NCI-H748 treated with DMSO at 0.1 percent for 48 hours (cell line): Measurements from ENCODE around the gene TNF.
"Not testable (repeated sequence)": the region's sequence is repeated elsewhere in the genome, so short reads cannot be mapped to it uniquely, and the experiment has no call there.

Source experiments
- DNase-seq: peaks from one replicate; lab custom pipeline; 2025; lab: John Stamatoyannopoulos, UW

TNF gene

DNA sequence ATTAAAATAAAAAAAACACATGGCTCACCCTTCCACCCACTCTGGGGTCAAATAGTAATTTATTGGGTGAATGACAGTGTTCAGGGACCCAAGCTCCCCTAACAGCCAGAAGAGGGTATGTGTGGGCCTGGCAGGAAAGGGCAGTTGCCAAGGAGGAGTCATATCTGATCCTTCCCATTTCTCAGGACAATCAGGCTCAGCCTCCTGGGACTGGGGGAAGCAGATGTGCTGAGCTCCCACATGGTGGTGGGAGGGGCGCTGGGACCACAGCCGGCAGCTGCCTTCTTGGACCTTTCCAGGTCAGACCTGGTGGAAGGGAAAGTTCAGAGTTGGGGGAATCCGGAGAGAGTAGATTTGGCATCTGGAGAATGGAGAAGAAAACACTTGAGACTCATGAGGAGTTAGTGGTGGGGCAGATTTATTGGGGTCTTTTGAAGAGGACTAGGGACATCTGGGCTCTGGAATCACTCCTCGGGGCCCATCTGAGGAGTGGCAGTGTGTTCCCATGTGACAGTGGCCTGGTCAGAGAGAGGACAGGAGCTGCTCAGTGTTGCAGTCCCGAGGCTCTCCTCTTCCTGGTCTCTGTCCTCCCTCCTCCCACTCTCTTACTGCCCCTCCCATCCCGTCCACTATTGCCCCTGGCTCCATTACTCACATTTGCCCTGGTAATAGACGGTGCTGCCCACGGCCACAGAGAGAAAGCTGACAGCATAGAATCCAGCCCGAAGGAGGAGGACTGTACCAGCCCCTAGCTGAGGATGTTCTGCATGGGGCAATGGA, 13.7 kb downstream of the TNF start:
- no peak for DNase-seq

DNA sequence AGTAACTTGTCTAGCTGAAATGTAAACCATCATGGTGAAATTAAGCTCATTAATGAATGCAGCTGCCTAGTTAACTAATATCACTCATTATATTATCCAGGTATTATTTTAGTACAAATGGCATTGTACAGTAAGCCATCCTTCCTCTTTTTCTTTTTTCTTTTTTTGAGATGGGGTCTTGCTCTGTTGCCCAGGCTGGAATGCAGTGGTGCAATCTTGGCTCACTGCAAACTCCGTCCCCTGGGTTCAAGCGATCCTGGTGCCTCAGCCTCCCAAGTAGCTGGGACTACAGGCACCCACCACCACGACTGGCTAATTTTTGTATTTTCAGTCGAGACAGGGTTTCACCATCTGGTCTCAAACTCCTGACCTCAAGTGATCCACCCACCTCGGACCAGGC, 15.3 kb downstream of the TNF start:
- DNase-seq = not testable (repeated sequence)

DNA sequence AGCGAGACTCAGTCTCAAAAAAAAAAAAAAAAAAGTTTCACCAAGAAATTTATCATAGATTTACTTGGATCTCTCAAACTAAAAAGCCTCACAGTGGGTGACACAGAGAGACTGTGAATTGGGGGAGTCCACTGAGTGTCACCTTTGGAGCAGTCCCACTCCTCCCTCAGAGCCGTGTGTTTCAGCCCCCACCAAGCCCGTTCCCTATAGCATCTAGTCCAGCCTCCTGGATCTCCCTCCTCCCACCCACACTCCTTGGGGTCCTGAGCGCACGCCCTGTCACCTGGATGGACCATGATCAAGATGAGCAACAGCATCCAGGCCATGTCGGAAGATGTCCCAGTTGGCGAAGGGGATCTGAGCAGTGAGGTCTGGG, 17.0 kb downstream of the TNF start:
- DNase-seq = no peak

DNA sequence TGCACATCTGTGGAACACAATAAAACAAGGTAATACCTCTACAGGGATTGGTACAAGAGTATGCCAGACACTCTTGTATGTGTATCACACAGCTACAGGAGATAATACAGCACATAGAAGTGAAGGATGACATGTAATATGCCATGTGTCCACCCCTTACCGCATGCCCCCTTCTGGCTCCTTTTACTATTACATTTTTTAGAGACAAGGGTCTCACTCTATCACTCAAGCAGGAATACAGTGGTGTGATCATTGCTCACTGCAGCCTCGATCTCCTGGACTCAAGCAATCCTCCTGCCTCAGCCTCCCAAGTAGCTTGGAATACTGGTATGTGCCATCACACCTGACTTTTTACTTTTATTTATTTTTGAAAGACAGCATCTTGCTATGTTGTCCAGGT, 21.6 kb downstream of the TNF start:
- DNase-seq = peak; percentile 36

DNA sequence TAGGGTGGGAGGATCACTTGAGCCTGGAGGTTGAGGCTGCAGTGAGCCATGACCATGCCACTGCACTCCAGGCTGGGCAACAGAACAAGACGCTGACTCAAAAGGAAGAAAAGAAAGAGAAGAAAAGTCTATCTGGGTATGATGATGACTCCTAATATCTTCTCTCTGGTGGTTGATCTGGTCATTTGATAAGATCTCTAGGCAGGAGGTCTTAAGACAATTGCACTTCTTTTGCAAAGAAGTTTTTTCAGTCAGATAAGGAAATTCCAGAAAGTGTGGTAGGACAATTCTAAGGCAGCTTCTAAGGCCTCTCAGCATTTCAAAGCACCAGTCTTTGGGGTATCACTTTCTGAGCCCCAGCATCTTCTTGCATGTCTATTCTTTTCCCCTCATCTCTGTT, 32.0 kb downstream of the TNF start:
- DNase-seq = no peak

DNA sequence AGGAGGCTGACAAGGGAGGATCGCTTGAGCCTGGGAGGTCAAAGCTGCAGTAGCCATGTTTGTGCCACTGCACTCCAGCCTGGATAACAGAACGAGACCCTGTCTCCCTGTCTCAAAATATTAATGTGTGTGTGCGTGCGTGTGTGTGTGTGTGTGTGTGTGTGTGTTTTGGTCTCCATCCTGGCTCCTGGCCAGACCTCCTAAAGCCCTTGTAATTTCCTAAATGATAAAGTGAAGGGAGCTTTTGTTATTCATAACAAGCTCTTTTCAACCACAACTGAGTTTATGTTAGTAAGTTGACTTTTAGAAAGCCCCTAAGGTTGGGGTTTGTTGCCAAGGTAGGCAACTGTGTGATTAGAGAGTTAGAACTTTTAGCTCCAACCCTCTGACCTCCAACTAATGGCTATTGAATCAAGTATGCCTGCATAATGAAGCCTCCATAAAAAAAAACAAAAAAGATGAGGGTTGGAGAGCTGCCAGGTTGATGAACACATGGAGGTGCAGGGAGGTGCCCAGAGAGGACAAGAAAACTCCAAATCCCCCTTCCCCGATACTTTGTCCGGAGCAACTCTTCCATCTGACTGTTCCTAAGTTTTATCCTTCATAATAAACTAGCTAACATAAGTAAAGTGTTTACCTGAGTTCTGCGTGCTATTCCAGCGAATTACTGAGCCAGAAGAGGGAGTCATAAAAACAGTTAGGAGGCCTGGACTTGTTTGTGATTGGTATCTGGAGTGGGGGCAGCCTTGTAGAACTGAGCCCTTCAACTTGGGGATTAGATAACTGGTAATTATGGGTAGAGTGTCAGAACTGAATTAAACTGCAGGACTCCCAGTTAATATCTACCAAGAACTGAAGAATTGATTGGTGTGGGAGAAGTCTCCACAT, 34.4 kb downstream of the TNF start:
- DNase-seq = peak; percentile 98

DNA sequence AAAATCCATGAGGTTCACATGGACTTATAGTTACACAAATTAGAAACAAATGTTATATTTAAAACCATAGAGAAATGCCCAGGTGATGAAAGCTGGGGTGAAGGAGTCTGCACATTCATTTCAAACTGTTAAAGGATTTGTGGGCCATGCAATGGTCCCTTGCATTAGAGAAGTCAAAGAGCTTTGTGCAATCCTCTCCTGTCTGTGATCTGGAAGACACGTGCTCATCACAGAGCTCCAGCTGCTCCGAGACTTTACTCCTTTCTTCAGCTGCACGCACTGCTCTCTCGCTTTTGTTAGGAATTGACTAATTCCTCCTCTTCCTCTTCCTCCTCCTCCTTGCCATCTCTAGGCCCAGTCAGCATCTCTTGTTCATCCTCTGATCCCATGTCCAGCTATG, 35.6 kb downstream of the TNF start:
- no peak for DNase-seq

DNA sequence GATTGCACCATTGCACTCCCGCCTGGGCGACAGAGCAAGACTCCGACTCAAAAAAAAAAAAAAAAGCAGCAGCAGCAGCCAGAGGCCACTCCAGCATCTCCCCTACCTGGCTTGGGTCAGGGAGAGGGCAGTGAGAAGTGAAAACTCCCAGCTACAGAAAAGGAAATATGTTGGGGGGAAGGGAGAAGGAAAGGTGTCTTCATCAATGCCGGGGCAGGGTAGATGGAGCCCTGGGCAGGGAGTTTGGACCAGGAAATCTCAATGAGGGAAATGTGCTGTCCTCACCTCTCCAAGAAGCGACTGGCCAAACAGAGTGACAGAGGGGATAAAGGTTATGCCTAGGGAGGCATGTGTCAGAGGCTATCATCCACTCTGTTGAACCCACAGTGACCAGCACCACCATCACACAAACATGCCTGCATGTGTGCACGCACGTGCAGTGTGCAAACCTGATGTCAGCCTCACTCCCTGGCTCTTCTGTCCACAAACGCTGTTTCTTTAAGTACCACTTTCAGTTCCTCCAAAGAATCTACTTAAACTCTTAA, 38.8 kb downstream of the TNF start:
- no peak for DNase-seq

DNA sequence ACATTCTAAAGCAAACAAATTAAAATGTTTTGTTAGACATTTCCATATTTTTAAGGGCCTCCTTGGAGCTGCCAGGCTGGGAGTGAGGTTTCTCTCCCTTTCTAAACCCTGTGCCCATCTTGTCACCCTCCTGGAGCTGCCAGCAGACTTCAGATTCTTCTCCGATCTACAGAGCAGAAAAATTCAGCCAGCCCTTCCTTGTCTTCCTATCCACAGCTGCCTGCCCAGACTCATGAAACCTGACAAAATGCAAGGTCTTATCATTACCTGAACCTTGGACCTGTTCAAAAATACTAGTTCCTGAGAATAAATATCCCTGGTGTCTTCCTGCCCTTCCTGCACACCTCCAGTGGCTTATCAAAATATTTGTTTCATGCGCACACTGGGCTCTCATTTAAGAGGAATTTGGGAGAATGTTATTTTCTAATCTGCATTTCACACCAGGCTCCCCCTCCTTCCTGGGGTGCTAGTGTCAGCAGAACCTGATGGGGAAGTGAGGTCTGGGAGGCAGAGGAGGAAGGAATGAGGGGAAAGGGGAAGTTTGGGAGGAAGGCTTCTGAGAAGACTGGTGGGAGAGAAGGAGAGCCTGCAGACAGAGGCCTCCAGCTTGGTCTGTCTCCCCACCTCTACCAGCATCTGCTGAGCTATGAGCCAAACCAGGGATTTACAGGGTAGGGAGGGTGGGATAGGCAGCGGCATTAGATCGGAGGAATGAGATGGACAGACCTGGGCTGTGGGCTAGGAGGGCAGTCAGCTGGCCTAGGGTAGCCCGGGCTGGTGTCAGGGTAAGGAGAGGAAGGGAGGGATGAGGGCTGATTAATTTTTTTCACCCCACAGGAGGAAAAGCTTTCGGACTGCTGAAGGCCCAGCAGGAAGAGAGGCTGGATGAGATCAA, 39.6 kb downstream of the TNF start, which contains the start of gene AIF1:
AIF1 (plus strand) TSS at position 551 of the 895 bp plus-strand sequence; CDS start at position 647, 96 bp downstream.
- no peak for DNase-seq

DNA sequence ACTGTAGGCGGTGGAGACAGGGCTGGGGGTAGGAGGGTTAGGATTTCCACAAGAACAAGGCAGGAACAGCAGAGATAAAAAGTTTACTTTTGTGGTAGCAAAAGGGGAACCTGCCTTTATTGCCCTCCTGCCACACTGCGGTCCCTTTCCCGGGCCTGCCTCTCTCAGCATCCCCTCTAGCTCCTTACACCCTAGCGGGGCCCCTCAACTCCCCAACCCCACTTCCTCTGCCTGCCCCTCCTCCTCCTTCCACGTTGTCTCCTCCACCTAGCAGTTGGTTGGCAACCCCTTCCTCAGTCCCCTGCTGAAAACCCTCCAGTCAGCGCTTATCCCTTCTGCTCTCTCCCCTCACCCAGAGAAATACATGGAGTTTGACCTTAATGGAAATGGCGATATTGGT, 40.4 kb downstream of the TNF start:
- no peak for DNase-seq

DNA sequence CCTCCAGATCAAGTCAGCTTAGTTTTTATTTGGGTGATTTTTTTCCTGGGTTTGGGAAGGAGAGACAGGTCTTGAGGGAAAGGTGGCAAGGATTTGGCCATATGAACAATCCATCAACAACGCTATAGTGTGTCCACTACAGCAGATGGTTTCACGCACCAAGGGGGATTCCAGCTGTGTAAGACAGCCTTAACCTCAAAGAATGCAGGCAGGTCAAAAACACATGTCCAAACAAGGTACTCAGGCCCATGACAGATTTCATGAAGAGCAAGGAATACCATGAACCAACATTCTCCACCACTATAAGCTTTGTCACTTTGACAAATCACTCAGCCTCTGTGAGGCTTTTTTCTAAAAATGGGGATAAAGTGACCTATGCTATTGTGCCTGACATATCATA, 41.6 kb downstream of the TNF start:
- no peak for DNase-seq

DNA sequence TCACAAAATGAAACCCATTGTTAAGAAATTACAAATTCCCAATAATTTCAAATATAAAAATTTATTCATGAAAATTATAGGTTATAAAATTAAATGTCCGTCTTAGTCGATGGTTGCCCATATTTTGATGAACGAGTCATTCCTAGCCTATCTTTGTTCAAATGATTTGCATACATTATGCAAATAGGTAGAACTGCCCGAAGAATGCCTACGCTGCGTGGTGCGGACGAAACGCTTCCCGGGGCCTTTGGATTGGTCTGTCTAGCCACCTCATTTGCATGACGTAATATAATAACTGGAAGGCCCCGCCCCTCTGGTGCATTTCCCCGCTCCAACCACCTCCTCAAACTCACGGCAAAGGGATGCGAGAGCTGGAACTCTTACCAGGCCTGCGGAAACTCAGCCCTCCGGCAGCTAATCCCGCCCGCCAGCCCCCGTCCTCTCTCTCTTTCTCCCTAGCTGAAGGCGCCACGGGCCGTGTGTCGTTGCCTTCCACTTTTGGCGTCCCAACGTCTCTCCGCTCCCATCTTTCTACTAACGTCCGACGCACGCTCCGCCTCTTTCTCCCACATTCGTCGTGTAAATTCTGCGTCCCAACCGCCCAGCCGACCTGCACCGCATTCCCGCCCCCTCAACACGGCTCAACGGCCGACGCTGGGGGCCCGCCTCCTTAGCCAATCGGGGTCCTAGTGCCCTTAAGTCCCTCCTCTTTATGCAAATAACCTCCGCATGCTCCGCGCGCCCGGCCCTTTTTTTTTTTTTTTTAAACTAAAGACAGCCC, 44.6 kb downstream of the TNF start:
- DNase-seq = peak; percentile 99

DNA sequence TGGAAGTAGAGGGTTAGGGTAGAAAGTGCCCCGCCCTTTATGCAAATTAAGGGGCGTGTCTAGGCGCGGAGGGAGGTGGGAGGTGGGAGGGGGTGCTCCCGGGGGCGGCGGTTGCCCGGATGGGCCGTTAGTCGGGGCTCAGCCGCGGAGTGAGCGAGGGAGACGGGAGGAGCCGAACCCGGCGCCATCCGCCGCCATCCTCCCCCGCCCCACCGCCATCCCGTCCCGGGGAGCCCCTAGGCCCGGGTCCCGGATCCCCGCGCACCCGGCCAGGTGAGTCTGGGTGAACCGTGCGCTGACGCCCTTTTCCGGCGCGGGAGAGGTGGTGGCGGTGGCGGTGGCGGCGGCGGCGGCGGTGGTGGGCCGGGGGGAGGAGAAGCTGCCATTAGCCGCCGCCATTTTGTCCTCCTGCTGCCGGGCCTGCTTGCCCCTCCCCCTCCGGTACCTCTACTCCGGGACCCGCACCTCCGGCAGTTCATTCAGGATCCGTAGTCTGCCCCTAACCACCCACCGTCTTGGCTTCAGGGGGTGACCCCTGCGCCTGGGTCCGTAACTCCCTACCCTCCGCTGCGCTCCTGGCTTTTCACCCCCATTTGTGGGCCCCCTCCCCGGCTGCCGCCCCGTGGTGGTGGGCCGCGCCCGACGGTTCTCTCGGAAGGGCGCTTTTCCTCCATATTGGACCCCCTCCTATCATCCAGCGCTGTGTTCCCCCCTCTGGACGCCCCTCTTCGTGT, 45.4 kb downstream of the TNF start, which contains the start of gene PRRC2A:
PRRC2A (plus strand) TSS at position 130 of the 734 bp plus-strand sequence. CDS start 2,075 bp downstream, outside the sequence.
- peak; percentile 64 for DNase-seq

DNA sequence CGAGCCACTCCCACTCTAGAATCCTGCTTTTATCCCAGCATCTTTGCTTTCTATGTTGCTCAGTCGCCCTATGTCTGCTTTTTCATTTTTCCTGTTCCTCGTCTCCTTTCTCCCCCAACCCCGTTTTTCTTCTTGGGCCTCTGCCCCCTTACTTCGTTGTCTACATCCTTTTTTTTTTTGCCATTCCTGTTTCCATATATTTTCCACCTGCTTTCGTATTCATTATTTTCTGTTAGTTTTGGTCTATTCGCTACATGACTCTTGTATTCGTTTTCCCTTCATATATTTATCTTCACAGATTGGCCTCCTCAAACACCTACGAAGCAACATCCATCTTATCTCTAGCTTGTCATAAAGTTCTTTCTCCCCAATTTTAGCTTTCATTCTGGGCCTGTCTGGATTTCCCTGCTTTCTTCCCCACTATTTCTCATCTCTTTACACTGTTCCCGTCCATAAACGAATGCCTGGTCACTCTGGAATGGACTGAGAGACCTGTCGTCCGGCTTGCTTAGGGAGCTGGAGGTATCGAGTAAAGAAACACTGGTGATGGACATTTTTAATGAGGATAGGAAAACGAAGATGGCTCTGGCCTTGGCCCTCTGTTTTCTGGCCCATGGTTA, 46.1 kb downstream of the TNF start:
- no peak for DNase-seq

DNA sequence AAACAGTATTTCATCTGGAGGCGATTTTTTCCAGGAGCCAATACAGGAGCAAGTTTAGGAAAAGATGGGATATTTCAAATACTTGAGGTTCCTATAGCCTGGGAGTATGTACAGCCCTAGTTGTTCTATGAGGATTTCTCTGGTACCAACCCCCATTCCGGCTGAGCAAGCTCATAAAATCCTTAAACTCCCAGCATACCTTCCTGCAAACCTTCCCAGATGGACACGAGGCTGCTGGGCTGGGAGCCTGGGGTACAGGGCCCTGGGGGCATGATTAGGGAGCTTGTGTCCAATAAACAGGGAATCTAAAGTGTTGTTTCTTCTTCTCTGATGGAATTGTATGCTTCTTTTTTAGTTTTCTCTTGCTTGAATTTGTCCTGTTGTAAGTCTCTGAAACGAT, 46.6 kb downstream of the TNF start:
- no peak for DNase-seq

DNA sequence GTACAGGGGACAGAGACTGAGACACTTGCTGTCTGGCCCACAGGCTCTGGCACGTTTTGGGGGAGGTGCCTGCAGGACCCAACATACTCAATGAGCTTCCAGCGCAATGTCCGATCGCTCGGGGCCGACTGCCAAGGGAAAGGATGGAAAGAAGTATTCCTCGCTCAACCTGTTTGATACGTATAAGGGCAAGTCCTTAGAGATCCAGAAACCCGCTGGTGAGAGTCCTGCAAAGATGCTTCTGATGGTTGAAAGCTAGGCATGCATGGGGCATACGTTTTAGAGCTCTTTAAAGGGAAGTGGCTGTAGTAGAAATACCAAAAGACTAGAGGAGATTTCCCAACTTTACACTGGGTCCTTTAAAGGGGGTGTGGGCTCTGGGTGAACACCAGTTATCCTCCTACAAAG, 47.3 kb downstream of the TNF start:
- DNase-seq = no peak

DNA sequence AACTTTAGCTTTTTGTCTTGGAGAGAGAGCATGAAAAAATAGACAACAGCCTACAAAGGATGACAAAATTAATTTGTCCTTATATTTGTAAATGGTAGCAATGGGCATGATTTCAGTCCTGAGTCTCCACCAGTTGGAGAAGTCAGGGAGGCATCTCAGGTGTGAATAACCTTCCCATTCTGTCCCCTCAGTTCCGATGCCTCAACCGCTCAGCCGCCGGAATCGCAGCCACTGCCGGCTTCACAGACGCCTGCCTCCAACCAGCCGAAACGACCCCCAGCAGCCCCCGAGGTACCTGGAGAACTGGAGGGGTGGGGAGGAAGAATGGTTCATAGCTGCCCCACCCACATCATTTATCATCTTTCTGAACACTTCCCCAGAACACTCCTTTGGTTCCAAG, 48.7 kb downstream of the TNF start:
- DNase-seq = no peak

DNA sequence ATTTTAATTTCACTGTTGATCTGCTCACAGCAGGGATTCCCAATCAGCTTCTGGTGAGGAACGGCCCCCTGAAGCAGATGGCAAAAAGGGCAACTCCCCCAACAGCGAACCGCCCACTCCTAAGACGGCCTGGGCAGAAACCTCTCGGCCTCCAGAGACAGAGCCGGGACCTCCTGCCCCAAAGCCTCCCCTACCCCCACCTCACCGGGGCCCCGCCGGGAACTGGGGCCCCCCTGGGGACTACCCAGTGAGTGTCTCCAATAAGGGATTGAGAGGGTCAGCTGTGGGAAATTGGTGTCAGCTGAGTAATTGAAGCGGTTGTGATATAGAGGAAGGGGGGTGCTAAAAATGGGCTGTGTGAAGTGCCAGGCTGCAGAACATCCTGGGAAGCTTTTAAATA, 51.6 kb downstream of the TNF start:
- DNase-seq = no peak

DNA sequence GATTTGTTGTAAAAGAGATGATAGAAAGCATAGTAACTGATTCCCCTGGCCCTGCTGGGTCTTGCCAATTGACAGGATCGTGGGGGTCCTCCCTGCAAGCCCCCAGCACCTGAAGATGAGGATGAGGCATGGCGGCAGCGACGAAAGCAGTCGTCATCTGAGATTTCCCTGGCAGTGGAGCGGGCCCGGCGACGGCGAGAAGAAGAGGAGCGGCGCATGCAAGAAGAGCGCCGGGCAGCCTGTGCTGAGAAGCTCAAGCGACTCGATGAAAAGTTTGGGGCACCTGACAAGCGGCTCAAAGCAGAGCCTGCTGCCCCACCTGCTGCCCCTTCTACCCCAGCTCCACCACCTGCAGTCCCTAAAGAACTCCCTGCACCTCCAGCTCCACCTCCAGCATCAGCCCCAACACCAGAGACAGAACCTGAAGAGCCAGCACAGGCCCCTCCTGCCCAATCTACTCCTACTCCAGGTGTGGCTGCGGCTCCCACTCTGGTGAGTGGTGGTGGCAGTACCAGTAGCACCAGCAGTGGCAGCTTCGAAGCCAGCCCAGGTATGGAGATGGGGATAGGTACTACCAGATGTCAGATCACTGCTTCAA, 52.4 kb downstream of the TNF start:
- DNase-seq = no peak
